H1 (cell line): ENCODE results near the gene SAPCD1. TPM values are rescaled to one million over a fixed set of nuclear protein-coding genes. Genes with fewer than 3 reads are reported as not detected.

ENCODE experiments used
- ASH2L ChIP-seq: fragments of 200-600, 300-600 bp; sonication (generic); IDR thresholded peaks from one replicate; pipeline ENCODE4 v1.7.1; 2017; ENCODE audit warnings: low read length
- CBX5 ChIP-seq: fragments of 300-800, 300-1000 bp; sonication (generic); IDR thresholded peaks from 2 replicates; pipeline ENCODE4 v1.7.1; 2016; ENCODE audit warnings: antibody characterized with exemption, low read length, low read depth
- HDAC2 ChIP-seq, 2 experiments: fragments of 300-600 bp in 1 of 2; sonication (generic) in 1 of 2; IDR thresholded peaks; 2 replicates each; pipeline ENCODE4 v1.6.1; 2011 to 2012; ENCODE audit warnings: low read depth in 2 of 2, low read length in 2 of 2, mild to moderate bottlenecking in 2 of 2, moderate library complexity in 2 of 2, borderline replicate concordance in 1 of 2, inconsistent platforms in 1 of 2
- JUND ChIP-seq: IDR thresholded peaks from 2 replicates; pipeline ENCODE4 v1.6.1; 2011; ENCODE audit warnings: mild to moderate bottlenecking, improper control_type of control experiment, low read length
- MAFK ChIP-seq: IDR thresholded peaks from 2 replicates; pipeline ENCODE4 v1.6.1; 2012; ENCODE audit warnings: low read depth, mild to moderate bottlenecking, improper control_type of control experiment, low read length
- NANOG ChIP-seq: IDR thresholded peaks from 2 replicates; pipeline ENCODE4 v1.6.1; 2011; ENCODE audit warnings: low read length, low read depth, mild to moderate bottlenecking, inconsistent platforms; ENCODE audit not compliant: insufficient read depth, poor library complexity, severe bottlenecking
- SP4 ChIP-seq: IDR thresholded peaks from 2 replicates; pipeline ENCODE4 v1.6.1; 2012; ENCODE audit warnings: low read length, inconsistent platforms
- SRF ChIP-seq: IDR thresholded peaks from 2 replicates; pipeline ENCODE4 v1.6.1; 2011; ENCODE audit warnings: mild to moderate bottlenecking, low read depth, low read length, moderate library complexity
- TBP ChIP-seq: IDR thresholded peaks from 2 replicates; pipeline ENCODE4 v1.6.1; 2011; ENCODE audit warnings: low read depth, low read length, improper control_type of control experiment
- polyA plus RNA-seq, 7 experiments: library from polyadenylated mRNA; depleted of rRNA in 3 of 7; stranded (reverse) in 5 of 7; unstranded in 2 of 7; fragments of >200 nt in 5 of 7; fragments of 200-250 nt in 2 of 7; gene quantifications; 1 replicate in 5 of 7; 2 replicates in 1 of 7; 4 replicates in 1 of 7; pipeline versions ENCODE4 v1.2.1 to v1.2.3, GENCODE V29; 2011 to 2013; ENCODE audit warnings: missing spikeins in 2 of 7, mixed read lengths in 2 of 7
- total RNA-seq: library from RNA; stranded (reverse); fragmentation: NEBNext Ultra II Directional; extraction: Animal tissue kit (Norgen Biotek cat#: 25700); gene quantifications from 2 replicates; pipeline ENCODE4 v1.2.1, GENCODE V29; 2021
- TF ChIP-seq, protein P1 (sequence below): IDR thresholded peaks from 2 replicates; pipeline ENCODE4 v1.6.1; 2012; ENCODE audit warnings: low read length, inconsistent platforms

The SAPCD1 gene
- total and polyA plus RNA-seq, 2 of the 8 experiments (the other 6 are each of a cell fraction or from before 2014, with no cell fraction given), result 3.1 to 5.9 TPM

GRCh38 chr6:31717499-31718222 is 44.8 kb upstream of the SAPCD1 start (continued):
- TF ChIP-seq NANOG (no peak), MAFK (no peak), JUND (no peak), TBP (no peak), CBX5 (no peak), SRF (no peak), SP4 (no peak), ASH2L (no peak), HDAC2 (IDR thresholded peaks at IDR 0.05; ENCODE audit: borderline replicate concordance in 1 of 2, low read depth in 2 of 2, low read length in 2 of 2) (0 out of 4 replicates have a peak, but pooled peaks of 1 of the 2 experiments have one; percentile 45)
- TF ChIP-seq, protein P1, sequence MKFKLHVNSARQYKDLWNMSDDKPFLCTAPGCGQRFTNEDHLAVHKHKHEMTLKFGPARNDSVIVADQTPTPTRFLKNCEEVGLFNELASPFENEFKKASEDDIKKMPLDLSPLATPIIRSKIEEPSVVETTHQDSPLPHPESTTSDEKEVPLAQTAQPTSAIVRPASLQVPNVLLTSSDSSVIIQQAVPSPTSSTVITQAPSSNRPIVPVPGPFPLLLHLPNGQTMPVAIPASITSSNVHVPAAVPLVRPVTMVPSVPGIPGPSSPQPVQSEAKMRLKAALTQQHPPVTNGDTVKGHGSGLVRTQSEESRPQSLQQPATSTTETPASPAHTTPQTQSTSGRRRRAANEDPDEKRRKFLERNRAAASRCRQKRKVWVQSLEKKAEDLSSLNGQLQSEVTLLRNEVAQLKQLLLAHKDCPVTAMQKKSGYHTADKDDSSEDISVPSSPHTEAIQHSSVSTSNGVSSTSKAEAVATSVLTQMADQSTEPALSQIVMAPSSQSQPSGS, result no peak
